ENCODE results near the gene RAI1.

Gene RAI1

DNA sequence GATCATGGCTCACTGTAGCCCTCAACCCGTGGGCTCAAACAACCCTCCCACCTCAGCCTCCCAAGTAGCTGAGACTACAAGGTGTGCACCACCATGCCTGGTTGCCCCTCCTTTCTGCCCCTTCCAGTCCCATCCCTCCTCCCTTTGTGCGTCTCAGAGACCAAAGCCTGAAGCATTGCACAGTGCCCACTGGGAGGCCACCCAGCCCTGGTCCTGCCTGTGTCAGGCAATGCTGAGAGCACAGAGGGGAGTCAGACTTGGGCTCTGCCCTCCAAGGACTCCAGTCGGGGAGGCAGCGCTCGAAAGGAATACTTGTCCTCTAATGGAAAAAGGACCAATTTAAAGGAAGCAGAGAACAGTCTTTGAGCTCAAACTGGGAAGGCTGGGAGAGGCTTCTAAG, 20.4 kb downstream of the RAI1 start:
- DNase-seq = no peak

DNA sequence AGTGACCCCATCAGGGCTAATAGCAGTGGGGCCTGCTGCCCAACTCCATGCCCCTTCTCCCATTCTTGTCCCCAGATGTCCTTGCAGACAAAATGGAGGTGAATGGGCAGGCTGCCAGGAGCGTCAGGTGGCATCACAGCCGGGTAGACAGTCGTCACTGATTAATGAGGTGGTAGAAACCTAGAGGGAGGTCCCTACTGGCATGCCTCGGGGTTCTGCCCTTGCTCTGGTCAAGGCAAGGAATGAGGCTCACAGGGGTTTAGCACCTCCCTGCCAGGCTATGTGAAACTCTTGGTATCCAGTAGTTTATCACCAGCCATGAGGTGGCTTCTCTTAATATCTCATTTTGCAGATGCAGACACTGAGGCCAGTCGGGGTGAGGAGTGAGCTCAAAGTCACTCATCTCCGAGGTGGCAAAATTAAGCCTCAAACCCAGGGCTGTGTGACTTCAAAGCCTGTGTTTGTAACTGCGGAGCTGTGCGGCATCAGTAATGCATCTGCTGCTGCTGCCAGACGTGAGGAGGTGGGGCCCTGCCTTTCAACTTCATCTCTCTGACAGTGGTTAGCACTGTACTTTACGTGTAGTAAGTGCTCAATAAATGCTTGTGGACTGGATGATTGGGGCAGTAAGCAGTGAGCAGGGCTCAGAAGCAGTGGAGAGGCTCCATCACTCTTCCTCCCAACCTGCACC, 21.3 kb downstream of the RAI1 start:
- no peak for DNase-seq

DNA sequence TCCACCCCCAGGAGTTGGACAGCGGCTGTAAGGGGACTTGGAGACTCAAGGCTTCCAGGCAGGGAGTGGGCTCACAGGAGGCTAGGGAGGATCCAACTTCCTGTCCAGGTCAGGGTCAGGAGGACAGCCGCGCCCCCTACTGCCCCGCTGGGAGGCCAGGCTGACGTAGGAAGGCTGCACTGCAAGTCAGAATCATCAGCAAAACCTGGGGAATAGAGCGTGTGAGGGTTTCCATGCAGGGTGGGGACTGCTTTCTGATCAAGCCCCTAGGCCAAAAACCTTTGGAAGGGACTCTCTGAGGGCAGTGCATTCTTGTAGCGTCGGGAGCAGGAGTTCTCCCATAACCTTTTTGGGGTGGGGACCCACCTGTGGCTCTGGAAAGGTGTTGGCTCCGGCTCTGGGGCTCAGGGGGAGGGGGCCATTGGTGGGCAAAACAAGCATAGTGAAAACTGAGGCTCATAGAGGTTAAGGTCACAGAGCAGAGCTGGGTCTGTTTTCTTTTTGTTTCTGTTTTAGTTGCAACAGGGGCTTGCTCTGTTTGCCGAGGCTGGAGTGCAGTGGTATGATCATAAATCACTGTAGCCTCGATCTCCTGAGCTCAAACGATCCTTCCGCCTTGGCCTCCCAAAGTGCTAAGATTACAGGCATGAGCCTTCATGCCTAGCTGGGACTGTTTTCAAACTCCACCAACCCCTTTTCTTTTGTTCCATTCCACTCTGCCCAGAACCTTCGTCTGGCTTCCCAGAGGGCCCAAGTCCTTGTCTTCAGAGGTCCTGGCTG, 22.1 kb downstream of the RAI1 start:
- DNase-seq = no peak

GRCh38 chr17:17704931-17705330, 23.7 kb downstream of the RAI1 start:
- DNase-seq = no peak

GRCh38 chr17:17706140-17707060, 25.1 kb downstream of the RAI1 start:
- DNase-seq = no peak

DNA sequence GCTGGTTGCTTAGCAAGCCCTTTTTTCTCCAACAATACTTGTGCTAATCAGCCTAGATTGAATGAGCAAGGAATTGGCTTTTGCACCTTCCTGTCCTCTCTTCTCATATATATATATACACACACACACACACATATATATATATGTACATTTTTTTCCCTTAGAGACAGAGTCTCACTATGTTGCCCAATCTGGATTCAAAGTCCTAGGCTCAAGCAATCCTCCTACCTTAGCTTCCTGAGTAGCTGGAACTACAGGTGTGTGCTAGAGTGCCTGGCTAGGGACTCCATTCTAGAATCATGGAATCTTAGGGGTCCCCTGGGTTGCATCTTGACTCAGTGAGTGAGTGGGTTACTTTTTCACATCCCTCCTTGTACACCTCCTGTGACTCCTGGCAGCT, 27.0 kb downstream of the RAI1 start:
- no peak for DNase-seq

DNA sequence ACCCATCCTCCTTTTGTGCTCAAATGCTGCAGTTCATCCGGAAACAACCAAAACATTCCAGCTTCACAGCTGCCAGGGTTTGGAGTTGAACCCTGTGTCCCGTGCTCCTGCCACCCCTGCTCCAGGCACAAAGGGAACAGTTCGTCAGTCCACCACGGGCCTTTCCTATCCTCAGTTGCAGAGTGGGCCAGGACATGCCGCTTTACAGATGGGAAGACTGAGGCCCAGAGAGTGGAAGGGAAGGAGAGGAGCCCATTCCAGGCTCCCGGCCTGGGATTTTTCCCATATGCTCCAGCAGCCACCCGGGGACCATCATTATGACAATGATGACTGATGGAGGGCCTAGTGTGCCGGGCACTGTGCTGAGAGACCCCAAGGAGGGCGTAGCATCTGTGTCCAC, 27.6 kb downstream of the RAI1 start:
- no peak for DNase-seq

GRCh38 chr17:17709815-17710321, 28.6 kb downstream of the RAI1 start:
- no peak for DNase-seq

DNA sequence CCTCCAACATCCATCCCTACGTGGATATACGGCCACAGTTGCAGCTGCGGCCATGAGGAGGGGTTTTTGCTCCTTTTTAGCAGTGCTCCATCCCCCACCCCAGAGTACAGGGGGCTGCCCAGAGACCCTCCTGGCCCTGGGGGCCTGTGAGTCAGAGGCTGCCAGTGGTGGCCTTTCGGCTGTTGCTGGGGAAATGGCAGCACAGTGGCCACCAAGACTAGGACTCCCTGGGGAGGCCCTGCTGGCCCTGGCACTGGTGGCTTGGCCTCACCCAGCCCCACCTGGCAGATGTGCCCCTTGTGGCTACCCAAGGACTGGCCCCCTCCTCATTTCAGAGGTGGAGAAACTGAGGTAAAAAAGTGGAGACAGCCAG, 29.1 kb downstream of the RAI1 start:
- DNase-seq = no peak

DNA sequence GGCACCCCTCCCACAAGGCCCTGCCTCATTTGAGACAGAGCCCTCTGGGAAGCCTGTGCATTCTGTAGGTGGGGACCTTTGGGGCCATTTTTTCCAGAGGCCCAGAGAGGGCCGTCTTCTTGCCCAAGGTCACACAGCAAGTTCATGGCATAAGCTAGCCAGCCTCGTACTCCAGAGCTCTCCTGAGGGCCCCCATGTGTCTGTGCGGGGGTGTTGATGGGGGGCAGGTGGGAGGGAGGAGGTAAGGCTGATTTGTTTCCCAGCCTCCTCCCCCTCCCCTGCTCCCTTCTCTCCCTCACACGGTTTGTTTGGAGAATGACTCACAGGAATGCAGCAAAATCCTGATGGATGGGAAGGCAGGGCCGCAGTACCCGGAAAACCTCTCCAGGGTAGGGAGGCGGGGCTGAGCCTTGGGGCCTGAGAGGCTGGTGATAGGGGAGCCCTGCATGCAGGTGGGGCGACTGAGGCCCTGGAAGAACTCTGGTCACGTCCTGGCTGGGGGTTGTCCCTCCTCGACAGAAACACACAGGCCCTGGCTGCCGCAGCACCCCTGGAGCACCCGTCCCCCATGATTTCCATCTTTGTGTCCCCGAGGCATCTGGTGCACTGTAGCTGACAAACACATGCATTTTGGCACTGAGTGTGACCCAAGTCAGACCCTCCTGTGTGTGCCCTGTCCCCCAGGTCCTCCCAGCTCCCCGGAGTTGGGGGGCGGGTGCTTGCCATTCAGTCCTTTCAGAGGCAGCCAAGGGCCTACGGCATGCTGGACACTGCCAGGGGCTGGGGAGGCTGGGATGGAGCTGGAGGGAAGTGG, 29.7 kb downstream of the RAI1 start:
- DNase-seq = no peak

DNA sequence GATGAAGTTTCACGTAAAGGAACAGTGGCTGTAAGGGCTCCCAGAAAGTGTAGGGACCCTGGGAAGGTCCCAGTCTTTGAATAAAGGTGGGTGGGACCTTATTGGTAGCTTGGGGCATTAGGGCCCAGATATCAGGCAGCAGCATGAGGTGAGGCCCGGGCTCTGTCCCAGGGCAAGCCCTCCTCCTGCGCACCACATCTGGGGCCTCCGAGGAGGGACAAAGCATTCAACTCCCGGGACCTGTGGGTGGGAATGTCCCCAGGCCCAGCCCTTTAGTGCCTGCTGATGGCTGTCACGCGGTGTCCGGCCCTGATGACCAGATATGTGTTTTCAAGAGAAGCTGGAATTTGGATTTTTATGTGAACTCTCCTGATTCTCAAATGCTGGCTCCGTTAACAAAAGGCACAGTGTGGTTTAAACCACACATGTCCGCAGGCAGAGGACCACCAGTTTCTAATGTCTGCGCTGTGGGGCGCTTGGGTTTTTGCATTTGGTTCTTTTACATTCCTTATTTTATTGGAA, 30.4 kb downstream of the RAI1 start:
- DNase-seq = no peak

- DNase-seq = no peak
Observed at GRCh38 chr17:17712268-17712924, 31.1 kb downstream of the RAI1 start.

GRCh38 chr17:17713839-17714238, 32.6 kb downstream of the RAI1 start:
- no peak for DNase-seq

GRCh38 chr17:17714261-17714866, 33.1 kb downstream of the RAI1 start:
- DNase-seq = no peak

- no peak for DNase-seq
Observed at GRCh38 chr17:17714879-17715278, 33.6 kb downstream of the RAI1 start.

GRCh38 chr17:17716837-17717523, 35.7 kb downstream of the RAI1 start:
- no peak for DNase-seq

DNA sequence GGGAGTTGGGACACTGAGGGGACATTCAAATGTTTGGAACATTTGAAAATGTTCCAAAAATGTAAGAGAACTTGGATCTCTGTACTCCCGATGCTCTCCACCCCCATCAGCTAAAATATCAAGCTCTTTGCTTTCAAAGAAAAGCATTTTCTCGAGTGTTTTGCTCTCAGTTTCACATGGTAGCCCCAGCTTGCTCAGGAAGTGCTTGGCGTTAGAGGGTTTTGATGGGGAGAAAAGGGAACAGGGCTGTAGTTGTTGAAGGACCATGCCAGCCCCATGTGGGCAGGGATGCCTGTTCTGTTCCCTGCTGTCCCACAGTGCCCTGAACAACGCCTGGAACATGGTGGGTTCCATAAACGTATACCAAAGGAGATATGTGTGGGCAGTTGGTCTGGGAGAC, 37.0 kb downstream of the RAI1 start:
- DNase-seq = no peak

DNA sequence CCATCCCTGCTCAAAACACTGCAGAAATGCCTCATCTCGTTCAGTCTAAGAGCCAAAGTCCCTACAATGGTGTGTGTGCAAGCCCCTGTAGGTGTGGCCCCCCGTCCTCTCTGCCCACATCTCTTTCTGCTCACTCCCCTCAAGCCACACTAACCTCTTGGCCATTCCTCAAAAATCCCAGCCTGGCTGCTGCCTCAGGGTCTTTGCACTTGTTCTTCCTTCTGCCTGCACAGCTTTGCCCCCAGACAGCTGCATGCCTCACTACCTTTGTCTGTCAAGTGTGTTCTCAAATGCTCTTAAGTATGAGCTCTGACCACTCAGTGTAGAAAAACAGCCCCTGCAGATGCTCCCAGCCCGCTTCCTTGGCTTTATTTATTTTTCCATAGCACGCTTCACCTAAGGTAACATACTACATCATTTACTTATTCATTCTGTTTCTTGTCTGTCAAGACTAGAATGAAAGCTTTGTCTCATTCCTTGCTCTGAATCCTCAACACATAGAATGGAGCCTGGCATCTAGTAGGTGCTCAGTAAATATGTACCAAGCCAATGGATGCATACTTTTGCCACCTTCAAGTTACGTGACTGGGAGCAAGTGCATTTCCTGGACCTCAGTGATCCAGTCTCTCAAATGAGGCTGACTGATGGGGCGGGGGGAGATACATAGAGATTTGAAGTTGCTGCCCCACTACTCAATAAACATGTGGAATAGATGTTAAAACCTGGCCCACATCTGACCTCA, 38.1 kb downstream of the RAI1 start:
- DNase-seq = no peak

DNA sequence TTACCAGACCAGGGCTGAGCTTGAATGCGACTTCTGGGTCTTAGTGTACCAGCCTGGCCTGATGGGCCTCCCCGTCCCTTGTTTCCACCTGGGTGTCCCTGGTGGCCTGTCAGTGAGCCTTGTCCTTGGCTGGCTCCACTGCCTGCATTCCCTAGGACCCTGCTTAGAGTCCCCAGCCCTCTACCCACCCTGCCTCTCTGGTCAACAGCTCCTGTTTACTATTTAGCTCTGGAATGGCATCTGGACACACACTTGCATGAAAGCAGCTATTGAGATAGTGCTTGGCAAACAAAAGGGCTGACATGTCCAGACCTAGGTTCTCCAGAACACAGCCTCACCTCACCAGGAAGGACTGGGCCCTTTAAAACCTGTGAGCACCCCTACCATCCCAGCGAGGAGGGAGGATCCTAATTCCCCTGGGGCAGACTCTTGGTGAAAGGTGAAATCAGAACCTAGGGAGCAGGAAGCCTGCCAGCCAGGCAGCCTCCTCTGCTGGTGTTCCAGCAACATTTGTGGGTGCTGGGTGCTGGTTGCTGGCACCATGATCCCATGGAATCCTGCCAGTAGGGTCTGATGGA, 38.8 kb downstream of the RAI1 start:
- no peak for DNase-seq
